Karpas-422 (cell line): Measurements from ENCODE around the gene VAT1L. TPM values are rescaled to one million over a fixed set of nuclear protein-coding genes. Genes with fewer than 3 reads are reported as not detected.
A peak's percentile ranks its signal among the peaks of the same experiment; 100 is the strongest.

Experiments used
- DNase-seq: peaks from one replicate; pipeline ENCODE4 v3.0.0-alpha.2; 2015
- H2AFZ ChIP-seq: fragments of 200-600 bp; sonication (generic); 2 replicates; pipeline ENCODE4 v1.6.1; 2014; ENCODE audit warnings: antibody characterized with exemption, low read length, mixed read lengths
- H3K27ac ChIP-seq: fragments of 200-600 bp; sonication (generic); 2 replicates; pipeline ENCODE4 v1.5.1; 2014; ENCODE audit warnings: mild to moderate bottlenecking, low read length, moderate library complexity
- H3K27me3 ChIP-seq: fragments of 200-600 bp; sonication (generic); 2 replicates; pipeline ENCODE4 v1.6.1; 2014; ENCODE audit warnings: low read length, mixed read lengths
- H3K36me3 ChIP-seq: fragments of 200-600 bp; sonication (generic); 2 replicates; pipeline ENCODE4 v1.6.1; 2014; ENCODE audit warnings: low read length, mixed read lengths; ENCODE audit not compliant: insufficient read depth
- H3K4me1 ChIP-seq: fragments of 200-600 bp; sonication (generic); 2 replicates; pipeline ENCODE4 v1.6.1; 2014; ENCODE audit warnings: mild to moderate bottlenecking, low read length, mixed read lengths
- H3K4me2 ChIP-seq: fragments of 200-600 bp; sonication (generic); 2 replicates; pipeline ENCODE4 v1.6.1; 2014; ENCODE audit warnings: low read length, low read depth, mild to moderate bottlenecking; ENCODE audit not compliant: poor library complexity, severe bottlenecking
- H3K4me3 ChIP-seq: fragments of 200-600 bp; sonication (generic); 2 replicates; pipeline ENCODE4 v1.5.1; 2014; ENCODE audit warnings: mild to moderate bottlenecking, antibody characterized with exemption, low read length, mixed read lengths
- H3K79me2 ChIP-seq: fragments of 200-600 bp; sonication (generic); 2 replicates; pipeline ENCODE4 v1.6.1; 2014; ENCODE audit warnings: mild to moderate bottlenecking, low read length, mixed read lengths
- H3K9ac ChIP-seq: fragments of 200-600 bp; sonication (generic); 2 replicates; pipeline ENCODE4 v1.6.0; 2014; ENCODE audit warnings: low read length
- H3K9me2 ChIP-seq: fragments of 200-600 bp; sonication (generic), shearing (Covaris generic); replicated peaks from 2 replicates; pipeline ENCODE4 v1.6.0; 2014; ENCODE audit warnings: mild to moderate bottlenecking, low read length, moderate library complexity; ENCODE audit not compliant: insufficient read depth
- H3K9me3 ChIP-seq: fragments of 300-700, 200-600 bp; sonication (generic); 2 replicates; pipeline ENCODE4 v1.6.1; 2014; ENCODE audit warnings: low read length, mixed read lengths
- H4K20me1 ChIP-seq: fragments of 200-600 bp; sonication (generic); 2 replicates; pipeline ENCODE4 v1.6.1; 2014; ENCODE audit warnings: mild to moderate bottlenecking, antibody characterized with exemption, low read length, low read depth; ENCODE audit not compliant: insufficient read depth
- total RNA-seq: library from RNA; depleted of rRNA; stranded (reverse); fragments of >200 nt; shearing (Covaris generic); gene quantifications from 2 replicates; pipeline ENCODE4 v1.2.3, GENCODE V29; 2014; ENCODE audit warnings: low replicate concordance

The VAT1L gene
- total RNA-seq, 1 experiment from 2014 or later, result 5.1 TPM

DNA sequence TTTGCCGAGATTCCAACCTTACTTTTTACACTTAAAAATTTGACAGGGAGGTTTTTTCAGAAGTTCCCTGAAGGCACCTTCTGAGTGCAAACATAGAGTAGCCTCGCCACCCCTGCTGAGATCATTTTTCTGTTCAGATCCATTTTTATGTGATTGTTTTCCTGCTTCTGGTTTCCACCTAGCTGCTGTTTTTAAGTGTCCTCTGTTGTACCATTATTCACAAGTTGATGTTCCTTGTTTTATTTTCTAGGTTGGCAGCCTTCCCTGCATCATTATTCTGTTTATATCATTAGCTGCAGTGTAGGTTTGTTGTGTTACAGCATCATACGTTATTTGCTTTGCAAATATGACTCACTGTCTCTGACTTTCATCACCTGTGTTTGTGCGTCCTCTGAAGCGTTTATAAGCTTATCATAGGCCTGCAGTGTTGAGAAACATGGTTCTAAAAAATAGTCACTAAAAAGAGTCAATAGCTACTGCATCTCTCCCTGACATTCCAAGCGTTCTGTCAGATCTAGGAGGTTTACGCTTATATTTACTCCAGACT lies 117.1 kb downstream of the VAT1L start:
- no peaks in the 10 kb centered on the region for H3K79me2 ChIP-seq
- H4K20me1 ChIP-seq, result no peaks in the 10 kb centered on the region
- no peak overlapping the region for H3K27ac ChIP-seq
- H3K4me3 ChIP-seq, result no peak overlapping the region
- H2AFZ ChIP-seq, result no peak overlapping the region
- no peaks in the 10 kb centered on the region for H3K9me2 ChIP-seq
- H3K9ac ChIP-seq, result no peak overlapping the region
- H3K27me3 ChIP-seq, result no peaks in the 10 kb centered on the region
- H3K36me3 ChIP-seq, result no peaks in the 10 kb centered on the region
- no peaks in the 10 kb centered on the region for H3K4me1 ChIP-seq
- no peak overlapping the region for H3K4me2 ChIP-seq
- no peak for DNase-seq
- no peaks in the 10 kb centered on the region for H3K9me3 ChIP-seq

DNA sequence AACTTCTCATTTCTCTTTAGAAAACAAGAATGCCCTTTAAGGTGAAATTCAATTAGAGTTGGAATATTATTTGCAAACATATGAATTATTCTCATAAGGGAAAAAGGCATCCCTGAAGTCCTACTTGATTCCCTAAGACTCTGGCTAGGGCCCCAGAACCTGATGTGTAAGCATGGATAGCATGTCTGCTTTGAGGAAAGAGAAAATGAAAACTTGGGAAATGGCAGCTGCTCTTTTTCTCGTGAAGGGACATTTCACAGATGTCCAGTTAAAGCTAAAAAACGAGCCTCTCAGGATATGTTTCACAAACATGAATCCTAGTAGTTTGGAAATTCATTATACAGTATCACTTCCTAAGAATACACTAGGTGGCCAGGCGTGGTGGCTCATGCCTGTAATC lies 121.7 kb downstream of the VAT1L start:
- Histone ChIP-seq H3K9ac (no peak overlapping the region), H3K79me2 (no peaks in the 10 kb centered on the region), H3K27ac (no peak overlapping the region), H3K9me3 (no peaks in the 10 kb centered on the region), H3K9me2 (no peaks in the 10 kb centered on the region), H3K27me3 (no peaks in the 10 kb centered on the region), H3K36me3 (no peaks in the 10 kb centered on the region), H2AFZ (no peak overlapping the region), H3K4me1 (no peaks in the 10 kb centered on the region), H3K4me3 (no peak overlapping the region), H4K20me1 (no peaks in the 10 kb centered on the region), H3K4me2 (no peak overlapping the region)
- DNase-seq, result no peak

DNA sequence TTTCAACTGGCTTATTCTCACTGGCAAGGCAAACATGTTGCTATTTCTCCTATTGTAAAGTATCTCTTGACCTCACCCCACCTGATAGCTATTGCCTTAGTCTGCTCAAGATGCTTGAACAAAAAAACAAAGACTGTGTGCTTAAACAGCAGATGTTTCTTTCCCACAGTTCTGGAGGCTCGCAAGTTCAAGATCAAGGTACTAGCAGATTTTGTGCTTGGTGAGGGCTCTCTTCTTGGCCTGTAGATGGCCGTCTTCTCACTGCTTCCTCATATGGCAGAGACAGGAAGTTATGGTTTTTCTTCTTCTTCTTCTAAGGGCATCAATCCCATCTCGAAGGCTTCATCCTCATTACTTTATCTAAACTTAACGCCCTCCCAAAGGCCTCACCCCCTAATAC lies 124.3 kb downstream of the VAT1L start:
- Histone ChIP-seq H3K9me2 (no peaks in the 10 kb centered on the region), H3K4me3 (no peak overlapping the region), H3K27ac (no peak overlapping the region), H3K9ac (no peak overlapping the region), H3K4me1 (no peaks in the 10 kb centered on the region), H3K4me2 (no peak overlapping the region), H3K36me3 (no peaks in the 10 kb centered on the region), H3K9me3 (no peaks in the 10 kb centered on the region), H2AFZ (no peak overlapping the region), H3K79me2 (no peaks in the 10 kb centered on the region), H3K27me3 (no peaks in the 10 kb centered on the region), H4K20me1 (no peaks in the 10 kb centered on the region)
- DNase-seq, result peak; percentile 52

- Histone ChIP-seq H3K4me2 (no peak overlapping the region), H3K9me2 (no peaks in the 10 kb centered on the region), H2AFZ (no peak overlapping the region), H3K36me3 (no peaks in the 10 kb centered on the region), H3K79me2 (no peaks in the 10 kb centered on the region), H3K4me3 (no peak overlapping the region), H4K20me1 (no peaks in the 10 kb centered on the region), H3K4me1 (no peaks in the 10 kb centered on the region), H3K27me3 (no peaks in the 10 kb centered on the region), H3K27ac (no peak overlapping the region), H3K9ac (no peak overlapping the region), H3K9me3 (no peaks in the 10 kb centered on the region)
- DNase-seq, result no peak
These were observed 125.4 kb downstream of the VAT1L start for GRCh38 chr16:77913738-77914253.

GRCh38 chr16:77916111-77916510 lies 127.7 kb downstream of the VAT1L start:
- H3K9ac ChIP-seq, result no peak overlapping the region
- no peak overlapping the region for H3K27ac ChIP-seq
- no peaks in the 10 kb centered on the region for H3K36me3 ChIP-seq
- no peak overlapping the region for H2AFZ ChIP-seq
- no peaks in the 10 kb centered on the region for H3K9me2 ChIP-seq
- no peak overlapping the region for H3K4me3 ChIP-seq
- H3K4me1 ChIP-seq, result no peaks in the 10 kb centered on the region
- no peak for DNase-seq
- H4K20me1 ChIP-seq, result no peaks in the 10 kb centered on the region; the same call in 1 of the 2 replicates
- no peak overlapping the region for H3K4me2 ChIP-seq
- H3K27me3 ChIP-seq, result no peaks in the 10 kb centered on the region
- H3K9me3 ChIP-seq, result no peaks in the 10 kb centered on the region
- no peaks in the 10 kb centered on the region for H3K79me2 ChIP-seq

DNA sequence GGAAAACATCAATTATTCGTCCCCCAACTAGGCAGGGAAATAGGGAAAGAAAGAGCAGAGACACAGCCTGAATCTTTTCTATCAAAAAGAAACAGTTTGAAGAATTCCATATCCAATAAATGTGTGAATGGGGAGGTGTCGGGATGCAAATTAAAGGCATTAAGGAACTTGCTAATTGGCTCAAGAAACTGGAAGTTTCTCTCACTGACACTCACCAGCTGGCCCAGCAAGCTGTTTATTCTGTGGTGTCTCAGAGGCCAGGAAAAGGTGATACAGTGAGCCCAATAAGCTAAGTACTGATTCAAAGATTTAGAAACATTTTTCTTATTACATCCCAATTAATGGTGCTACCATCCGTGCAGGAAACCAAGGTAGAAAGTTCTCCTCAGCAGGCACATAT lies 129.6 kb downstream of the VAT1L start:
- no peak for DNase-seq
- Histone ChIP-seq H3K4me2 (no peak overlapping the region), H3K4me1 (no peaks in the 10 kb centered on the region), H3K9me2 (no peaks in the 10 kb centered on the region), H3K9me3 (no peaks in the 10 kb centered on the region), H3K27ac (no peak overlapping the region), H3K36me3 (no peaks in the 10 kb centered on the region), H4K20me1 (no peaks in the 10 kb centered on the region; the same call in 1 of the 2 replicates), H3K4me3 (no peak overlapping the region), H3K27me3 (no peaks in the 10 kb centered on the region), H2AFZ (no peak overlapping the region), H3K9ac (no peak overlapping the region), H3K79me2 (no peaks in the 10 kb centered on the region)

DNA sequence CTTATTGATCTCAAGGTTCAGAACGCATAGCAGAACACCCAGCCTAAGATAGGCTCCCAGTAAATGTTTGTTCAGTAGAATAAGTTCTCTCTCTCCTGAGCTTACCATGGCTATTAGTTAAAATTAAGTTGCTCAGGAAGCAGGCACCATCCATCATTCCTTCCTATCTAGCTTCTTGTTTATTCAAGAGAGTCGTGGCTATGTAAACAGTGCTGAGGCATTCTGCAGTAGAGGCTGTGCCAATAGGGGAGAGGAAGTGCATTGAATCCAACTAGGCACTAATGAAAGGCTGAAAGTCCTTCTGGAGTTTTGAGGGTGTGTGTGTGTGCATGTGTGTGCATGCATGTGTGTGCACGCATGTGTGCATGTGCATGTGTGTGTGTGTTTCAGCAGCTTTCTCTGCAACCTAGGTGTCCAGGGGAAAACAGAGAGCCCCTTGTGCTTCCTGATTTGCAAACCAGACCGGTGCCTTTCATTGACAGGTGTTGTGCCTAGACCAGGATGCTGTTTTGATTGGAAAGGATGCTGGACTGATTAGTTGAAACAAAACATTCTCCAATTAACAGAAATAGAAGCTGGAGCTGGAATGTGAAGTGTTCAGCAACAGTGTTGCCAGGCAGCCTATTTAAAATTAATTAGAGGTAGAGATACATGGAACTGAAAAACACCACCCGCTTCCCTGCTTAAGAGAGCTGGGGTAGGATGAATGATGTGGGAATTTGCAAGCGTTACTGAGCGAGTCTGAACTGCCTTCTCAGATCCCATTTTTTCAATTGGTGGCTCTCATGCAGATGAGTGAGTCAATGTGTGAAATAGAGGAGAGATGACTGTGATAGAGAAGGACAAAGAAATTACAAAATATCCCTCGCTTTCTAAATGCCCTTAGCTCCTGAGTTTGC lies 130.7 kb downstream of the VAT1L start:
- H3K4me2 ChIP-seq, result no peak overlapping the region

GRCh38 chr16:77919761-77920415 lies 131.5 kb downstream of the VAT1L start:
- H3K9ac ChIP-seq, result no peak overlapping the region
- DNase-seq, result no peak
- H4K20me1 ChIP-seq, result no peaks in the 10 kb centered on the region; the same call in 1 of the 2 replicates
- no peaks in the 10 kb centered on the region for H3K4me1 ChIP-seq
- no peaks in the 10 kb centered on the region for H3K27me3 ChIP-seq
- no peaks in the 10 kb centered on the region for H3K9me3 ChIP-seq
- no peak overlapping the region for H3K4me3 ChIP-seq
- H3K79me2 ChIP-seq, result no peaks in the 10 kb centered on the region
- no peaks in the 10 kb centered on the region for H3K9me2 ChIP-seq
- H3K36me3 ChIP-seq, result no peaks in the 10 kb centered on the region
- no peak overlapping the region for H3K27ac ChIP-seq
- no peak overlapping the region for H3K4me2 ChIP-seq
- no peak overlapping the region for H2AFZ ChIP-seq

More for the DNA sequence above, 130.7 kb downstream of the VAT1L start:
- no peaks in the 10 kb centered on the region for H3K36me3 ChIP-seq
- no peaks in the 10 kb centered on the region for H3K79me2 ChIP-seq
- H3K27me3 ChIP-seq, result no peaks in the 10 kb centered on the region
- no peak overlapping the region for H3K9ac ChIP-seq
- no peaks in the 10 kb centered on the region; the same call in 1 of the 2 replicates for H4K20me1 ChIP-seq
- no peaks in the 10 kb centered on the region for H3K9me2 ChIP-seq
- DNase-seq, result no peak
- H3K4me1 ChIP-seq, result no peaks in the 10 kb centered on the region
- no peak overlapping the region for H2AFZ ChIP-seq
- no peaks in the 10 kb centered on the region for H3K9me3 ChIP-seq
- H3K4me3 ChIP-seq, result no peak overlapping the region
- H3K27ac ChIP-seq, result no peak overlapping the region
